ENCODE results near the gene DAB2IP. TPM values are rescaled to one million over a fixed set of nuclear protein-coding genes. Genes with fewer than 3 reads are reported as not detected.

DAB2IP gene
- total RNA-seq, 1 experiment from 2014 or later, result 52.6 TPM

DNA sequence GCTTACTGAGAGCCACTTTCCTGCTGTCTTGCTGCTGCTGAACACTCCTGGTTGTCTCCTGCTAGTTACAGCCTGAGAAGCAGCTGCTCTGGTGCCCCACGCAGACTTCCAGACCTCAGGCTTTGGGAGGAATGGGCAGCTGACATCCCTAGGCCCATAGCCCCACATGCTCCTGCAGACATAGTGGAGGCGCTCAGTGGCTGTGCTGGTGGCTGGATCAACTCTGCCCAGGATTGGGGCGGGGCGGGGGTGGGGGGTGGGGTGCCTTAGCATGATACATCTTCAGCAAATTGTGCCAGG, 93.9 kb downstream of the DAB2IP start:
- Mint-ChIP-seq H3K4me3 (no peak overlapping the region), H3K27ac (no peak overlapping the region), H3K4me1 (peaks cover 29% of the 10 kb centered on the region), H3K9me3 (no peaks in the 10 kb centered on the region), H3K27me3 (ENCODE audit: low read depth) (no peaks in the 10 kb centered on the region), H3K36me3 (no peaks in the 10 kb centered on the region)
- ChIA-PET POLR2A (no interaction called here), CTCF (interaction anchor here (0.9 to 9.3 kb wide), 5 partner anchors 9 to 200 kb away, joined by 3 to 78 read pairs (median 3); no protein-coding TSS in a partner anchor)
- TF ChIP-seq E2F5 (CRISPR knock-in tag; IDR thresholded peaks at IDR 0.05) (no peak), GRHL2 (CRISPR knock-in tag; IDR thresholded peaks at IDR 0.05; ENCODE audit: insufficient replicate concordance, severe bottlenecking) (no peak), ZNF219 (CRISPR knock-in tag; IDR thresholded peaks at IDR 0.05; ENCODE audit: borderline replicate concordance) (no peak), PRRX2 (CRISPR knock-in tag; IDR thresholded peaks at IDR 0.05) (no peak), SOX15 (CRISPR knock-in tag; IDR thresholded peaks at IDR 0.05) (no peak), GABPB1 (CRISPR knock-in tag; IDR thresholded peaks at IDR 0.05) (no peak), IRF2 (CRISPR knock-in tag; IDR thresholded peaks at IDR 0.05; ENCODE audit: borderline replicate concordance, low read depth) (no peak), ETV6 (CRISPR knock-in tag; IDR thresholded peaks at IDR 0.05) (no peak), EMX1 (CRISPR knock-in tag; IDR thresholded peaks at IDR 0.05) (no peak), NFYB (CRISPR knock-in tag; conservative IDR thresholded peaks at IDR 0.05; ENCODE audit: low read depth) (no peak), GTF2I (CRISPR knock-in tag; conservative IDR thresholded peaks at IDR 0.05) (no peak), ATF3 (CRISPR knock-in tag; conservative IDR thresholded peaks at IDR 0.05) (no peak), ZNF396 (CRISPR knock-in tag; IDR thresholded peaks at IDR 0.05; ENCODE audit: borderline replicate concordance) (no peak), FOXJ3 (CRISPR knock-in tag; IDR thresholded peaks at IDR 0.05; ENCODE audit: borderline replicate concordance) (no peak), ZNF232 (CRISPR knock-in tag; IDR thresholded peaks at IDR 0.05) (no peak)
- TF ChIP-seq, protein P1, sequence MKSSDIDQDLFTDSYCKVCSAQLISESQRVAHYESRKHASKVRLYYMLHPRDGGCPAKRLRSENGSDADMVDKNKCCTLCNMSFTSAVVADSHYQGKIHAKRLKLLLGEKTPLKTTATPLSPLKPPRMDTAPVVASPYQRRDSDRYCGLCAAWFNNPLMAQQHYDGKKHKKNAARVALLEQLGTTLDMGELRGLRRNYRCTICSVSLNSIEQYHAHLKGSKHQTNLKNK (CRISPR knock-in tag; IDR thresholded peaks at IDR 0.05), result no peak
- DNase-seq (ENCODE audit: low spot score) (no peak), ATAC-seq (no peak)

GRCh38 chr9:121746411-121746810, 95.0 kb downstream of the DAB2IP start:
- DNase-seq (ENCODE audit: low spot score) (no peak), ATAC-seq (no peak)
- Mint-ChIP-seq H3K27me3 (ENCODE audit: low read depth) (no peaks in the 10 kb centered on the region), H3K27ac (peak overlapping the region; percentile 48; the same call in 1 of the 2 replicates), H3K4me3 (no peak overlapping the region), H3K36me3 (no peaks in the 10 kb centered on the region), H3K4me1 (peaks cover 18% of the 10 kb centered on the region), H3K9me3 (no peaks in the 10 kb centered on the region)
- ChIA-PET POLR2A (interaction anchor here (0.6 kb wide), 1 partner anchor 13 kb away, joined by 3 read pairs; no protein-coding TSS in a partner anchor), CTCF (interaction anchor here (1.2 to 9.3 kb wide), 3 partner anchors 10 to 200 kb away, joined by 3 to 78 read pairs (median 13); no protein-coding TSS in a partner anchor)
- TF ChIP-seq TEAD1 (CRISPR knock-in tag; IDR thresholded peaks at IDR 0.05), result no peak
- no peak for TF ChIP-seq NFATC4 (CRISPR knock-in tag; IDR thresholded peaks at IDR 0.05)
- TF ChIP-seq MYBL2 (CRISPR knock-in tag; IDR thresholded peaks at IDR 0.05), result no peak
- TF ChIP-seq ZNF281 (CRISPR knock-in tag; IDR thresholded peaks at IDR 0.05), result no peak
- TF ChIP-seq IRF1 (CRISPR knock-in tag; IDR thresholded peaks at IDR 0.05), result no peak
- TF ChIP-seq, protein P2, sequence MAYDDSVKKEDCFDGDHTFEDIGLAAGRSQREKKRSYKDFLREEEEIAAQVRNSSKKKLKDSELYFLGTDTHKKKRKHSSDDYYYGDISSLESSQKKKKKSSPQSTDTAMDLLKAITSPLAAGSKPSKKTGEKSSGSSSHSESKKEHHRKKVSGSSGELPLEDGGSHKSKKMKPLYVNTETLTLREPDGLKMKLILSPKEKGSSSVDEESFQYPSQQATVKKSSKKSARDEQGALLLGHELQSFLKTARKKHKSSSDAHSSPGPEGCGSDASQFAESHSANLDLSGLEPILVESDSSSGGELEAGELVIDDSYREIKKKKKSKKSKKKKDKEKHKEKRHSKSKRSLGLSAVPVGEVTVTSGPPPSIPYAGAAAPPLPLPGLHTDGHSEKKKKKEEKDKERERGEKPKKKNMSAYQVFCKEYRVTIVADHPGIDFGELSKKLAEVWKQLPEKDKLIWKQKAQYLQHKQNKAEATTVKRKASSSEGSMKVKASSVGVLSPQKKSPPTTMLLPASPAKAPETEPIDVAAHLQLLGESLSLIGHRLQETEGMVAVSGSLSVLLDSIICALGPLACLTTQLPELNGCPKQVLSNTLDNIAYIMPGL (CRISPR knock-in tag; IDR thresholded peaks at IDR 0.05), result no peak
- TF ChIP-seq, protein P3, sequence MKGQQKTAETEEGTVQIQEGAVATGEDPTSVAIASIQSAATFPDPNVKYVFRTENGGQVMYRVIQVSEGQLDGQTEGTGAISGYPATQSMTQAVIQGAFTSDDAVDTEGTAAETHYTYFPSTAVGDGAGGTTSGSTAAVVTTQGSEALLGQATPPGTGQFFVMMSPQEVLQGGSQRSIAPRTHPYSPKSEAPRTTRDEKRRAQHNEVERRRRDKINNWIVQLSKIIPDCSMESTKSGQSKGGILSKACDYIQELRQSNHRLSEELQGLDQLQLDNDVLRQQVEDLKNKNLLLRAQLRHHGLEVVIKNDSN (CRISPR knock-in tag; IDR thresholded peaks at IDR 0.05), result no peak
- TF ChIP-seq ZNF263 (CRISPR knock-in tag; IDR thresholded peaks at IDR 0.05; ENCODE audit: low read depth), result no peak
- no peak for TF ChIP-seq MXD4 (CRISPR knock-in tag; IDR thresholded peaks at IDR 0.05; ENCODE audit: borderline replicate concordance)
- TF ChIP-seq GRHL2 (CRISPR knock-in tag; IDR thresholded peaks at IDR 0.05; ENCODE audit: insufficient replicate concordance, severe bottlenecking), result no peak
- no peak for TF ChIP-seq E2F4 (CRISPR knock-in tag; IDR thresholded peaks at IDR 0.05; ENCODE audit: borderline replicate concordance, low read depth)
